Right lobe of liver (tissue), 6 donors: ENCODE results near the gene PPP1R18. TPM values are rescaled to one million over a fixed set of nuclear protein-coding genes. Genes with fewer than 3 reads are reported as not detected.
A peak's percentile ranks its signal among the peaks of the same experiment; 100 is the strongest.

Source experiments
- ATAC-seq, 4 donors: fragments of 200-7000 bp; cut with Tn5 transposase; one replicate each; pipeline ENCODE4 v1.9.1; 2020; ENCODE audit warnings: mild to moderate bottlenecking in 4 of 4, moderate library complexity in 4 of 4
- DNase-seq, 3 donors: peaks; one replicate each; pipeline ENCODE4 v3.0.0-alpha.2; 2020
- H3K27ac ChIP-seq, 3 donors: fragments of 200-600 bp; one replicate each; pipeline ENCODE4 v1.8.0; 2022
- H3K27me3 ChIP-seq, 2 donors: fragments of 200-600 bp; one replicate each; pipeline ENCODE4 v1.8.0; 2022
- H3K36me3 ChIP-seq, 4 donors: fragments of 200-600 bp; sonication (generic) in 1 of 4; one replicate each; pipeline versions ENCODE4 v1.5.1 to v1.8.0; 2017 to 2022; ENCODE audit warnings: control low read depth in 1 of 4
- H3K4me1 ChIP-seq, 4 donors: fragments of 200-600 bp; sonication (generic) in 1 of 4; one replicate each; pipeline versions ENCODE4 v1.5.1 to v1.8.0; 2017 to 2022; ENCODE audit warnings: control low read depth in 1 of 4
- H3K4me3 ChIP-seq, 3 donors: fragments of 200-600 bp; one replicate each; pipeline ENCODE4 v1.8.0; 2022
- H3K9me3 ChIP-seq, 4 donors: fragments of 200-600 bp; sonication (generic) in 1 of 4; one replicate each; pipeline versions ENCODE4 v1.5.1 to v1.8.0; 2017 to 2022; ENCODE audit warnings: control low read depth in 1 of 4
- POLR2A ChIP-seq: fragments of 450-650 bp; IDR thresholded peaks from one replicate; pipeline ENCODE4 v1.6.1; 2017; ENCODE audit warnings: antibody characterized with exemption, mild to moderate bottlenecking
- WGBS: methylation state at CpG from one replicate; pipeline ENCODE4 v1.1.6; 2018; ENCODE audit warnings: low coverage, low lambda C conversion rate; ENCODE audit not compliant: insufficient coverage; ENCODE audit errors: missing lambda C conversion rate; 5-methylcytosine and 5-hydroxymethylcytosine counted together
- intact Hi-C, 2 donors: fragments of 100-400 bp; cut with DNase I; formaldehyde crosslinking; loops; one replicate each; pipeline versions ENCODE4 v1.11.2 to v1.14.1; 2022
- total RNA-seq, 6 experiments: library from RNA; depleted of rRNA in 2 of 6; stranded (reverse); fragments of >200 nt in 2 of 6; fragmentation: NEBNext Ultra II Directional in 3 of 6; extraction: Animal tissue kit (Norgen Biotek cat#: 25700) in 3 of 6; gene quantifications; one replicate each; pipeline versions ENCODE4 v1.1.0 to v1.2.4, GENCODE V29; 2016 to 2023
- TF ChIP-seq, protein P1 (sequence below), 4 donors: fragments of 200-600 bp in 3 of 4; fragments of 450-650 bp in 1 of 4; IDR thresholded peaks; one replicate each; pipeline versions ENCODE4 v1.5.1 to v1.8.0; 2016 to 2022; ENCODE audit warnings: antibody characterized with exemption in 4 of 4, mild to moderate bottlenecking in 2 of 4
- donor health status: DM: no; HTN: yes; CAD: no.
- donor health status: DM: no; HTN: no; CAD: no.
- donor health status: DM: no; HTN: no; CAD: no.
- donor health status: DM: no; HTN: yes; CAD: no.
- donor health status: DM: no; HTN: yes; CAD: no.

The PPP1R18 gene
- total RNA-seq, 6 experiments from 2014 or later, result 6.7 to 29.1 (median 12.9) TPM

DNA sequence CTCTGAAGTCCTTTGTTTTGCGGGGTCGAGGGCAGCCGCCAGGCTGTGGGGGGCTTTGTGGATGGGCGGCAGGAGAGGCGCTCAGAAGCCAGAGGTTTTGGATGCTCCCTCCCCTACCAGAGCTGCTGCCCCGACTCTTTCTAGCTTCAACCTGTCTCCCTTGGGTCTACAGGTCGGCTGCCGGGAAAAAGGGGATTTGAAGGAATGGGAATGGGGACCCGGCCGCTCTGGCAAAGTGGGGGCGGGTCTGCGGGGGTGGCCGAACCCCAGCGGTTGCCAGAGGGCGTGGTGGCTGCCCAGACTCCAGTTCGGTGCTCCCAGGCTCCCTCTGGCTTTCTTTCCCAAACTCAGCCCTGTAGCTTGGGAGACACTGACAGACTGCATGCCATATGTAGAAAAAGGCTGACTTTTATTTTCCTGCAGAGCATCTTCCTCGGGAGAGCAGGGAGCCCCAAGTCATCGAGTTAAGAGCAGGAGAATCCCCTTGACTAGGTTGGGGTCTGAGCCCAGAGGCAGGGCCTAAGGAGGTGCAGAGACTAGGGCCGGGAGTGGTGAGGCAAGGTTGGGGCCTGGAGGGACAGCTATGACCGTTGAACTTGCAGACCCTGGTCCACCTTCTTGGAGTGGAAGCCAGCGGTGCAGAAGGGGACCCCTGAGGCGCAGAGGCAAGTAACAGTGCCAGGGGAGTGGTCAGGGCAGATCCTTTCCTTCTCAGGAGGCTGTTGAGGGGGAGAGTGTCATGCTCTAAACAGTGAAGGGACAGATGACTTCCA is 1.4 kb upstream of the PPP1R18 start:
- ATAC-seq (no peak), DNase-seq (peak in 2 of 3 donors; percentile 57 to 62)
- intact Hi-C loops, result no loop called here
- WGBS, result 17% methylated on average over 13 of the region's 22 CpGs
- peak overlapping the region; percentile 87 to 96 (median 89) for H3K27ac ChIP-seq
- no peaks in the 10 kb centered on the region for H3K9me3 ChIP-seq
- H3K4me3 ChIP-seq, result peak overlapping the region; percentile 70 to 76 (median 75)
- no peaks in the 10 kb centered on the region for H3K36me3 ChIP-seq
- TF ChIP-seq, protein P1, sequence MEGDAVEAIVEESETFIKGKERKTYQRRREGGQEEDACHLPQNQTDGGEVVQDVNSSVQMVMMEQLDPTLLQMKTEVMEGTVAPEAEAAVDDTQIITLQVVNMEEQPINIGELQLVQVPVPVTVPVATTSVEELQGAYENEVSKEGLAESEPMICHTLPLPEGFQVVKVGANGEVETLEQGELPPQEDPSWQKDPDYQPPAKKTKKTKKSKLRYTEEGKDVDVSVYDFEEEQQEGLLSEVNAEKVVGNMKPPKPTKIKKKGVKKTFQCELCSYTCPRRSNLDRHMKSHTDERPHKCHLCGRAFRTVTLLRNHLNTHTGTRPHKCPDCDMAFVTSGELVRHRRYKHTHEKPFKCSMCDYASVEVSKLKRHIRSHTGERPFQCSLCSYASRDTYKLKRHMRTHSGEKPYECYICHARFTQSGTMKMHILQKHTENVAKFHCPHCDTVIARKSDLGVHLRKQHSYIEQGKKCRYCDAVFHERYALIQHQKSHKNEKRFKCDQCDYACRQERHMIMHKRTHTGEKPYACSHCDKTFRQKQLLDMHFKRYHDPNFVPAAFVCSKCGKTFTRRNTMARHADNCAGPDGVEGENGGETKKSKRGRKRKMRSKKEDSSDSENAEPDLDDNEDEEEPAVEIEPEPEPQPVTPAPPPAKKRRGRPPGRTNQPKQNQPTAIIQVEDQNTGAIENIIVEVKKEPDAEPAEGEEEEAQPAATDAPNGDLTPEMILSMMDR (IDR thresholded peaks at IDR 0.05), result peak in 3 of 4 donors; percentile 6 to 23 (median 13)
- TF ChIP-seq POLR2A, result no peak
- H3K27me3 ChIP-seq, result no peaks in the 10 kb centered on the region
- peaks cover 0 to 41% (median 15%) of the 10 kb centered on the region in 4 donors for H3K4me1 ChIP-seq

- Histone ChIP-seq H3K27ac (peak overlapping the region; percentile 87 to 96 (median 89)), H3K36me3 (no peaks in the 10 kb centered on the region), H3K4me3 (peak overlapping the region; percentile 70 to 76 (median 75)), H3K27me3 (no peaks in the 10 kb centered on the region), H3K4me1 (peaks cover 0 to 41% (median 17%) of the 10 kb centered on the region in 4 donors), H3K9me3 (no peaks in the 10 kb centered on the region)
- DNase-seq (peak; percentile 91 to 98 (median 91)), ATAC-seq (peak; percentile 56 to 76 (median 67))
- TF ChIP-seq, protein P1 (IDR thresholded peaks at IDR 0.05), result no peak
- peak; percentile 41 for TF ChIP-seq POLR2A
- intact Hi-C loops, result no loop called here
- WGBS, result under 1% methylated on average over 30 of the region's 52 CpGs
Observed at GRCh38 chr6:30686908-30687658, 638 bp upstream of the PPP1R18 start.

GRCh38 chr6:30685157-30686008 is 1.1 kb downstream of the PPP1R18 start:
- no peaks in the 10 kb centered on the region for H3K27me3 ChIP-seq
- intact Hi-C loops, result no loop called here
- DNase-seq, result peak in 1 of 3 donors; percentile 62

More at GRCh38 chr6:30685157-30686008, 1.1 kb downstream of the PPP1R18 start:
- peaks cover 0 to 43% (median 18%) of the 10 kb centered on the region in 4 donors for H3K4me1 ChIP-seq
- ATAC-seq, result no peak
- H3K27ac ChIP-seq, result peak overlapping the region; percentile 87 to 96 (median 89)
- no peaks in the 10 kb centered on the region for H3K36me3 ChIP-seq
- TF ChIP-seq, protein P1 (IDR thresholded peaks at IDR 0.05), result peak in 1 of 4 donors; percentile 8
- no peak for TF ChIP-seq POLR2A
- WGBS, result 35% methylated on average over 22 of the region's 29 CpGs
- H3K4me3 ChIP-seq, result peak overlapping the region; percentile 70 to 76 (median 75)
- no peaks in the 10 kb centered on the region for H3K9me3 ChIP-seq
